Prostate gland (tissue), 2 donors: ENCODE results near the gene DYNC1I1.

Experiments used
- CTCF ChIP-seq, 4 experiments: fragments of 200-600 bp in 2 of 4; fragments of 450-650 bp in 2 of 4; sonication (generic) in 2 of 4; IDR thresholded peaks; 1 replicate in 3 of 4; 2 replicates in 1 of 4; pipeline ENCODE4 v1.5.1; 2016 to 2019; ENCODE audit warnings: antibody characterized with exemption in 4 of 4, mild to moderate bottlenecking in 2 of 4, moderate library complexity in 2 of 4
- POLR2A ChIP-seq: fragments of 450-650 bp; IDR thresholded peaks from one replicate; pipeline ENCODE4 v1.6.1; 2016; ENCODE audit warnings: antibody characterized with exemption, mild to moderate bottlenecking
- POLR2AphosphoS5 ChIP-seq: sonication (generic); formaldehyde crosslinking; IDR thresholded peaks from one replicate; pipeline ENCODE4 v1.6.1; 2017; ENCODE audit warnings: antibody characterized with exemption

- TF ChIP-seq CTCF (IDR thresholded peaks at IDR 0.05) (no peak), POLR2A (no peak), POLR2AphosphoS5 (no peak)
Measured at GRCh38 chr7:95901006-95901405, 128.7 kb downstream of the DYNC1I1 start.
